Keratinocyte (primary cell): ENCODE results near the gene GRIN3A.

Experiments
- EZH2 ChIP-seq: IDR thresholded peaks from one replicate; pipeline ENCODE4 v1.6.1; 2012; ENCODE audit warnings: inconsistent platforms, mild to moderate bottlenecking, low read length, moderate library complexity
- TF ChIP-seq, protein P1 (sequence below), 3 experiments: IDR thresholded peaks in 1 of 3; conservative IDR thresholded peaks in 1 of 3; optimal IDR thresholded peaks in 1 of 3; 2 replicates in 2 of 3; 3 replicates in 1 of 3; pipeline versions ENCODE3 to v1.5.1; 2011; ENCODE audit warnings: low read length in 3 of 3, mild to moderate bottlenecking in 3 of 3, moderate library complexity in 2 of 3, control low read depth in 1 of 3, inconsistent platforms in 1 of 3; ENCODE audit not compliant: insufficient read depth in 2 of 3; ENCODE audit errors: extremely low read depth in 1 of 3

GRCh38 chr9:101578378-101578777, 160.1 kb downstream of the GRIN3A start:
- TF ChIP-seq, protein P1, sequence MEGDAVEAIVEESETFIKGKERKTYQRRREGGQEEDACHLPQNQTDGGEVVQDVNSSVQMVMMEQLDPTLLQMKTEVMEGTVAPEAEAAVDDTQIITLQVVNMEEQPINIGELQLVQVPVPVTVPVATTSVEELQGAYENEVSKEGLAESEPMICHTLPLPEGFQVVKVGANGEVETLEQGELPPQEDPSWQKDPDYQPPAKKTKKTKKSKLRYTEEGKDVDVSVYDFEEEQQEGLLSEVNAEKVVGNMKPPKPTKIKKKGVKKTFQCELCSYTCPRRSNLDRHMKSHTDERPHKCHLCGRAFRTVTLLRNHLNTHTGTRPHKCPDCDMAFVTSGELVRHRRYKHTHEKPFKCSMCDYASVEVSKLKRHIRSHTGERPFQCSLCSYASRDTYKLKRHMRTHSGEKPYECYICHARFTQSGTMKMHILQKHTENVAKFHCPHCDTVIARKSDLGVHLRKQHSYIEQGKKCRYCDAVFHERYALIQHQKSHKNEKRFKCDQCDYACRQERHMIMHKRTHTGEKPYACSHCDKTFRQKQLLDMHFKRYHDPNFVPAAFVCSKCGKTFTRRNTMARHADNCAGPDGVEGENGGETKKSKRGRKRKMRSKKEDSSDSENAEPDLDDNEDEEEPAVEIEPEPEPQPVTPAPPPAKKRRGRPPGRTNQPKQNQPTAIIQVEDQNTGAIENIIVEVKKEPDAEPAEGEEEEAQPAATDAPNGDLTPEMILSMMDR (optimal IDR thresholded peaks at IDR 0.05 in 1 of 3, IDR thresholded peaks at IDR 0.05 in 1 of 3, conservative IDR thresholded peaks at IDR 0.05 in 1 of 3; ENCODE audit: extremely low read depth in 1 of 3, insufficient read depth in 2 of 3, low read length in 3 of 3), result no peak
- TF ChIP-seq EZH2, result no peak
